ENCODE results near the gene VDAC2.
"Not testable (repeated sequence)": the region's sequence is repeated elsewhere in the genome, so short reads cannot be mapped to it uniquely, and the experiment has no call there.

Gene VDAC2, protein sequence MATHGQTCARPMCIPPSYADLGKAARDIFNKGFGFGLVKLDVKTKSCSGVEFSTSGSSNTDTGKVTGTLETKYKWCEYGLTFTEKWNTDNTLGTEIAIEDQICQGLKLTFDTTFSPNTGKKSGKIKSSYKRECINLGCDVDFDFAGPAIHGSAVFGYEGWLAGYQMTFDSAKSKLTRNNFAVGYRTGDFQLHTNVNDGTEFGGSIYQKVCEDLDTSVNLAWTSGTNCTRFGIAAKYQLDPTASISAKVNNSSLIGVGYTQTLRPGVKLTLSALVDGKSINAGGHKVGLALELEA

DNA sequence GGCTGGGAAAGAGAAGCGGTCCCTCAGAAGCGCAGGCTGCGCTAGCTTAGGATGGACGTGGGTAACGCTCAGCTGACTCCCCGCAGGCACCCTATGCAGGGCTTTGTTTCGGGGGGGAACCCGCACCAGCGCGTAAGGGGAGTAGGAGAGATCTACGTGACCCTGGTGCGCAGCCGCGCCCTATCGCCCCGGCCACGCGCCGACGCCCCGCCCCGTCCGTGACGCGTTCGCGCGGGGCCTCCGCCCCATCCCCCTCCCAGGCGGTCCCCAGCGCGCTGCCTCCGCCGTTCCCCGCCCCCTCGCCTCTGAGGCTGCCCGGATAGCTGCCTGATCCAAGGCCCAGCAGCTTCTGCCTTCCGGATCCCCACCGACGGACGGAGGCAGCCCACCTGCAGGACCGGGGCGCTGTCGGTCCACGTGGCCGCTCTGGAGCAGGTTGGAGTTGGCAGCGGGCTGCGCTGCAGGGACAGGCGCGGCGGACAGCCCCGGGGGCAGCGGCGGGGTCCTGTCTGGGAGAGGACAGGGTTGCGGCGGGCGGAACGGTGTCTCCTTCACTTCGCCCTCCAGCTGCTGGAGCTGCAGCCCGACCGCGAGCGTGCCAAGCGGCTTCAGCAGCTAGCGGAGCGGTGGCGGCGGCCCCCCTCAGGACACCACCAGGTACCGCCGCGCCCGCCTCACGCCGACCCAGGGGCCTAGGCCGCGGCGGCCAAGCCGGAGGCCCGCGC lies at the start of gene VDAC2:
VDAC2 (plus strand) TSS at position 515 of the 725 bp plus-strand sequence. CDS start 363 bp downstream, outside the sequence.
- DNase-seq: peak; percentile 92 to 93

DNA sequence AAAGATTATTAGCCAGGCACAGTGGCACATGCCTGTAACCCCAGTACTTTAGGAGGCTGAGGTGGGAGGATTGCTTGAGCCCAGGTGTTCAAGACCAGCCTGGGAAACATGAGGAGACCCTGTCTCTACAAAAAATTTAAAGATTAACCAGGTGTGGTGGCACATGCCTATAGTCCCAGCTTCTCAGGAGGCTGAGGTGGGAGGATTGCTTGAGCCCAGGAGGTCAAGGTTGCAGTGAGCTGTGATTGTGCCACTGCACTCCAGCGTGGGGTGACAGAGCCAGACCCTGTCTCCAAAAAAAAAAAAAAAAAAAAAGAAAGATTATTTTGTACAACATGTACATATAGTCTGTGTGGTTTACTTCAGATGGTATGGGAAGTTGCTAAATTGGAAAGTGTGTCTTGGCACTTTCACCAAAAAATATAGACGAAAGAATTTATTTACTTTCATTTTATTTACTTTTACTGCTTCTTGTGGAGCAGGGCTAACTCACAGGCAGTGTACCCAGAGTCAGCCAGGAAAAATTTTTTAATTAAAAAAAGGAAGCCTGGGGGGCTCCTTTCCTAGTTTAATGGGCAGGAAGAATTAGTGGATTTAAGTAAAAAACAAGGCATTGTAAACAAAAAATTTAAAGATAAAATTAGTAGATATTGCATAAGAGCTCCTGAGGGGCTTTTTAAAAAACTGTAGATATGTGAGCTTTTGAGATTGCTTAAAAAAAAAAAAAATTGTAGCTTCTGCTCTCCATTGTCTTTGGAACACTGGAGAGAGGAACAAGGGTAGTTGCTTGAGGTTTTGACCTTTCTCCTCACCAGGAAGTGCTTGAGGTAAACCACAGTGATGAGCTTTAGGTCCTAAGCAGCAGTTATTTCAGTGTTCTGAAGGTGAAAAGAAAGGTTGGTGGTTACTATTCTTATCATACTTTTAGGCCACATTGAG lies 44.6 kb upstream of the VDAC2 start:
- DNase-seq: no peak

DNA sequence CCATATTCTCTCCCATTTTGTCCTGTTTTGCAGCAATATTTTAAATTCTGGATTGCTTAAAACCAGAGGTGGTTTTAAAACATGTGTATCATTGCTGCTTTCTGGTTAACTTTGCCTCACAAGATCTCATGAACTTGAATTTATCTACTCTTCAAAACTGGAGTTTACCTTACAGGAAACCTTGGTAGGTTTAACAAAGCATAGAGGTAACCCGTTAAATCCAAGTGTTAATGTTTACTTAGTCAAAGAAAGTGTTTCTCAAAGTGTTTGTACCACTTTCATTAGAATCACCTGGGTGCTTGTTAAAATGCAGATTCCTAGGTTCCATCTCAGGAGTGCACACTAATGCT lies 44.0 kb upstream of the VDAC2 start:
- no peak for DNase-seq

DNA sequence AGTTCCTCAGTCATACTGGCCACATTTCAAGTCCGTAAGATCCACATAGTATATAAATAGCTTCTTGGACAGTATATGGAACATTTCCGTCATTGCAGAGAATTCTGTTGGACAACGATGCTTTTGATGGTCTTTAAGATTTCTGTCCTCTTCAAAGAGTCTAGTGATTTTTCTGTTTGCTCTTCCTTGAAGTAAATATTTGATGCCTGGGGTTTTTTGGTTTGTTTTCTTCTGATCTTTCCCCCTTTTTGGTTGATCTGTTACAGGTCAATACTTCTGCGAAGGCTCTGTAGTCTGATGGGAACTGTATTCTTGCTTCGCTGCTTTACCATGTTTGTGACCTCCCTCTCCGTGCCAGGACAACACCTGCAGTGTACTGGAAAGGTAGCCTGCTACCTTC lies 42.3 kb upstream of the VDAC2 start:
- no peak for DNase-seq

DNA sequence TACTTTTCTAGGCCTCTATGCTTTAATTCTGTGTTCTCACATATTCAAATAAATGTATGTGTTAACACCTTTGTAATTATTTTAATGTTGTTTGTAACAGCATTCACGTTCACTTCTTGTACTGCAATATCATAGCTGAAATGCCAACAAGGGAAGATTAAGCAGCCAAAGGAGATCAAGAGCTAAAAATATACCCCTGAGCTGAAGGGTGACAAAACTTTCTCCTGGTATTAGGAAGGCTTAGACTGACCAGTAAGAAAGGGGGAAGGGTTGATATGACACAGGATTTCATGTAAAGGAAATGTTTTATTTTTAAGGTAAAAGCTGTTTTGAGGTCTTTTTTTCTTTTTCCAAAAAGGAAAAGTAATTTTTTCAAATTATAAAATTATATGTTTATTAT lies 40.4 kb upstream of the VDAC2 start:
- DNase-seq: no peak

DNA sequence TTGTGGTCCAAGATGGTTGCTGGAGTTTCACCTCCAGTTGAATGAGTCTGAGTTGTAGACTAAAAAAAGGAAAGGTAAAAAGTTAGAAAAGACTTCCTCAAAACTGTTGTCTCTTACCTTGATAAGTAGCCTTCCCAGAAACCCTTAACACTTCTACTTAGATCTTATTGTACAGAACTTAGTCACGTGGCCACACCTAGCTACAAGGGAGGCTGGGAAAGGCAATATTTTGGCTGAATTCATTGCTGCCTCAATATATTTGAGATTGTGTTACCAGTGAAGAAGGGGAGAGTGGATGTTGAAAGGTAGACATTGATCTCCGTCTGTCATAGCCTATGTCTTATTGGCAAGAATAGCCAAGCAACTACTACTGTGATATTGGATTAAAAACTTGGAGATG lies 35.5 kb upstream of the VDAC2 start:
- DNase-seq: no peak

DNA sequence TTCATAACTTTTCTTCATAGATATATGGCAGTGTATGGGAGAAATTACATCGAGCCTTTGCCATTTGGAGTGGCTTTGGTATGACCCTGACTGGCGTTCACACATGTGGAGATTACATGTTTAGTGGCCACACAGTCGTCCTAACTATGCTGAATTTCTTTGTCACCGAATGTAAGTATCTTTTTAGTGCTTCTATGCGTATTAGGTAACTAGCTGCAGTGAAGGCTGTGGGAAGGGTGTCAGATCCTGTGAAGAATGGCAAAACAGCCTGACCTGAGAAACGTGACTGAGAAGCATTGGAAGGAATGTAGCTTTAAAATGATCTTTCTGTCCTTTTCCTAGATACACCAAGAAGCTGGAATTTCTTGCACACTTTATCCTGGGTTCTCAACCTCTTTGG lies 34.5 kb upstream of the VDAC2 start:
- DNase-seq: no peak

DNA sequence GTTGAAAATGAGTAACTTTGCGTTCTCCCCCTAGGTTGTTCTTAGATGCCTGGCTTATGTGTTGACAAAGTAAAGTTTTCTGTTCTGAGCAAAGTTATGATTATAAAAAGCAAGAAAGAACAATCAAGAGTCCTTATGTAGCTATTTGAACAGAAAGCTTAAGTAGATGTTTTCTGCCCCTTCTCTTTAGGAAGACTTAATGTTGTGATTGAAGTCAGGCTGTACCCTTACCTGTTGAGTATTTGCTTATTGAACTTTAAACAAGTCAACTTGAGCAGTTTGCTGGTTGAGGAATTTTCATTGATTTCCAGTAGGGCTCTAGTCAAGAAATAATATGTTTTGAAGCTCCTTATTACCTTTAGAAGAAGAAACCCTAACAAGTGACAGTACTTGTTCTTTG lies 33.9 kb upstream of the VDAC2 start:
- no peak for DNase-seq

DNA sequence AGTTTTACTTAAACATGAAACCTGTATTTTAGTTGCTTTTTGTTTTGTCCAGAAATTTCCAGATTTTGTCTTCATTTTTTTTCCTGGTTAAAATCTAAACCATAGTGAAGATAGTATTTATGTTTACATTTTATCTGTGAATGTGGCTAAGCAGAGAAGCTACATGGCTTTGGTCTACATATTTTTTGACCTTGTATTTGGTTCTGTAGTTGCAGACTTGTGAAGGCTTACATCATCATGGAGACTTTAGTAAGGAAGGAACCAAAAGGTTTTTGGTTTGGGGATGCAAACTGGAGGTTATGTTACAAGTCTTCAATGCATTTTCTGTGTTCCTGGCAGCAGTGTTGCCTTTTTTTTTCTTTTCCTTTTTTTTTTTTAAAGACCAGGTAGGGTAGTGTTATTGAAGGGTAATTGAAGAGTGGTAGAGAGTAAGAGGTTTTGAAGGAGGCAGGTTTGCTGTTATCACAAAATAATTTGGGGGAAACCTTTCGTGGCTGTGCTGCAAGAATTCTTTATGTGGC lies 30.9 kb upstream of the VDAC2 start:
- no peak for DNase-seq

DNA sequence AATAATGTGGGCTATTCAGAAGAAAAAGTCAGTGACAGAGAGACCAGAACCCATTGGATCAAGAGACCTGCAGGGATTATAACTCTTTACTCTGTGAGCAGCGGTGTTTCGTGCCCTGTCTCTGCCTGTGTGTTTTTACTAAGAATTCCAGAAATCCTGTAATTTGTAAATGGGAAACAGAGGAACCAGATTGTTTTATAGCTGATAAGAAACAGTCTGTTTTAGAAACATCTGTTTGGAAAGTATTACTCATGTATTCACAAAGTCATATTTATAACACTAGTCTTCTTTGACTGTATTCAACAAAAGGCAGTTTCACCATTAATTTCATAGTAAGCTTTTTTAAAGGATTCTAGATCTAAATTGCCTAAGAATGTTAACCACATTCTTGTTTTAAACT lies 30.0 kb upstream of the VDAC2 start:
- DNase-seq: no peak

DNA sequence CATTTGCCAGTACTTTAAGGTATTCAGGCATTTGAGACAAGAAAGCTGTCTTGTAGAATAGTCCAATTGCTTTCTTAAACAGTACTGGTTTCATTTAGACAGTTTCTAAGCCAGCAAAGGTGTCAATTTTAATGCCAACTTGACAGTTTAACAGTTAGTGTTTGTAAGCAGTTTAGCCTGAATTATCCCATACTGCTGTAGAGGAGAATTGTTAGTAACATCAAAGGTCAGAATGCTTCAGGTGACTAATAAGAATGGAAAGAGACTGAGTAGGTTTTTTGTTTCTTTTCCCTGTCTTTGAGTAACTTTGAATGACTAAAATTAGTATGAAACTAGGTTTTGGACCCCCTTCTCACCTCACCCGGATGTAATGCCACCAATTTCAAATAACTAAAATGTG lies 29.5 kb upstream of the VDAC2 start:
- no peak for DNase-seq

DNA sequence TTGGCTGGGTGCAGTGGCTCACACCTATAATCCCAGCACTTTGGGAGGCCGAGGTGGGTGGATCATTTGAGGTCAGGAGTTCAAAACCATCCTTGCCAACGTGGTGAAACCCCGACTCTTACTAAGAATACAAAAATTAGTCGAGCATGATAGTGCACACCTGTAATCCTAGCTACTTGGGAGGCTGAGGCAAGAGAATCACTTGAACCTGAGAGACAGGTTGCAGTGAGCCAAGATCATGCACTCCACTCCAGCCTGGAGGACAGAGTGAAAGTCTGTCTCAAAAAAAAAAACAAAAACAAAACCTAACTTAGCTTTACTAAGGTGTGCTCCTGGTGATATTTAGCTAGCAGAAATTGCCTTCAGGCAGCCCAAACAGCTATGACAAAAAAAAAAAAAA lies 24.3 kb upstream of the VDAC2 start:
- no peak for DNase-seq

DNA sequence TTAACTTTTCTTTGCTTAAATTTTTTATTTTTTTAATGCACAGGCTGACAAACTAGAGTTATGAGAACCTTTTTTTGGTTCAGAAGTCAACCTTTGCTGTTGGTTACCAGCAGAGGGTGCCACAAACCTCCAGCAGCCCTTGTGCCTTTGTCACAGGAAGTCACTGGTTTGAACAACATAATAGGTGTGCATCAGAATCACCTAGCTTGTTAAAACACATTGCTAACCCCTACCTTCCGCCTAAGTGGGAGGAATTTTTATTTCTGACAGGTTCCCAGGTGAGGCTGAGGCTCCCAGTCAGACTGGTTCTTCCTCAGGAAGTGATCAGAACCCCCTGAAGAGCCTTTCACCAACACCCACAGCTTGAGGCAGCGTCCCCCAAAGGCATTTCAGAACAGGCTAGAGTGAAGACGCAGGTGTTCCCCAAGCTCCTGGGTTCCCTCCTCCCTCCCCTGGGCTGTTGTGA lies 22.6 kb upstream of the VDAC2 start:
- DNase-seq: peak; percentile 57 to 67

DNA sequence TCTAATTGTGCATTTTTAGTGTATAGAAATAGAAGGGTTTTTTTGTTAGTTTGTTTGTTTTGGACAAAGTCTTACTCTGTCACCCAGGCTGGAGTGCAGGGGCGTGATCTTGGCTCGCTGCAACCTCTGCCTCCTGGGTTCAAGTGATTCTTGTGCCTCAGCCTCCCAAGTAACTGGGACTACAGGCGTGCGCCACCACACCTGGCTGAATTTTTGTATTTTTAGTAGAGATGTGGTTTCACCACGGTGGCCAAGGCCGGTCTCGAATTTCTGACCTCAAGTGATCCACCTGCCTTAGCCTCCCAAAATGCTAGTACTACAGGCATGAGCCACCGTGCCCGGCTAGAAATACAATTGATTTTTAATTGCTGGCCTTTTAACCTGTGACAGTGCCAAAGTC lies 22.1 kb upstream of the VDAC2 start:
- not testable (repeated sequence) for DNase-seq

DNA sequence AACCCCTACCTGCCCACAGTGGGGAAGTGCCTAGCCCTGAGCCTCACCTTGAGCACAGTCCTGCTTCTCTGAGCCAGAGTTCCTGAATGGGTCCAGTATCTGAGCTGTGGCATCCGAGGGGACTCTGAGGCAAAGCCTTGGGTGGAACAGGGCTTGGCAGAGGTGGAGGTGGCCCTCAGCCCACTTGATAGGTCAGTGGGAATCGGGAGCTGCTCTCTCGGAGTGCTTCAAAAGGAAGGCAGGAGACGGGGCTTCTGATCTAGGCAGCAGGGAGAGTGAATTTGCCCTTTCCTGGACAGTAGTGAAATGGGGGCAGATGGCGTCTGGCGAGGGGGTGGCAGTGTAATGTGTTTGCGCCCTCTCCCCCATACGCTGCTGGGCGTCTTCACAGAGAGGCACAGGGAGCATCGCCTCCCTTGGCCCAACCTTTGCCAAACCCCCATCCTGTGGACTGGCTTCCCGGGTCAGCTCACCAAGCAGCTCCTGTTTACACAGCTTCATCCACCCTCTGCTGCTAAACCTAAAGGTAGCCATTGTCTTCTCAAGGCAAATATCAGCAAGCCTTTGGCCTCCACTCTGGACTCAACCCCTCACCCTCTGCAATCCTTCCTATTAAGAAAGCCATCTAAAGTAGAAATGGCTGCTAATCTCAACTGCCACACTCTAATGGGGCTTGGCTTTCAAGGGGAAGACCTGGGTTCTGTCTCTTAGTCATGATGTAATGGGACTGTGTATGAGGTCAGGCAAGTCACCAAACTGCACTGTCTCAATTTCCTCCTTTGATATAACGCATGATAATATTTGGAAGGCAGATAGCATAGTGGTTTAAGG lies 21.1 kb upstream of the VDAC2 start:
- no peak for DNase-seq

DNA sequence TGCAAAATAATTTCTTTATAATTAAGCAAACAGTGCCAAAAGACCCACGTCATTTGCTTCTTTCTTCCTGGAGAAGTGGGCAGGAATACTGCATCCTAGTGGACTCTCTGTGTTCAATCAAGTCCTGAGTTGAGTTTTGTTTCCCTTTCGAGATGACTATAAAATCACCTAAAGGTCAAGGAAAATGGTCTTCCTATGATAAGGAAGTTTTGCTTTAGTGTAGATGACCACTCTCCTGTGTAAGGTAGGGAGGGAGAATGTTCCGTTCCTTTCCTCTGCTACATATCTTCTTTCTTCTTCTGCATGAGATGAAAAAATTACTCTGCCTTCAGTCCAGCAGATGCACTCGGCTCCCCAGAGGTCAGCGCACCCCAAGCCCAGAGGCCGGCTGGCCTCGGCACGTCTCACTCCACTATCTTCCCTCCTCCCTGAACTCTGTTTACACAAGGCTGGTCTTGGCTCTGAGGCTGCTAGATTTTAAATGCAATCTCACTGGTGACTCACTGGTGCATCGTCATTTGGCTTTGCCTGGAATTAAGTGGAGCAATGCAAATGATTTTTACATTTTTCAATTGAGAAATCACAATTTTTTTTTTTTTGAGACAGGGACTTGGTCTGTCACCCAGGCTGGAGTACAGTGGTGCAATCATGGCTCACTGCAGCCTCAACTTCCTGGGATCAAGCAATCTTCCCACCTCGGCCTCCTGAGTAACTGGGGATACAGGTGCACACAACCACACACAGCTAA lies 18.6 kb upstream of the VDAC2 start:
- DNase-seq: no peak

DNA sequence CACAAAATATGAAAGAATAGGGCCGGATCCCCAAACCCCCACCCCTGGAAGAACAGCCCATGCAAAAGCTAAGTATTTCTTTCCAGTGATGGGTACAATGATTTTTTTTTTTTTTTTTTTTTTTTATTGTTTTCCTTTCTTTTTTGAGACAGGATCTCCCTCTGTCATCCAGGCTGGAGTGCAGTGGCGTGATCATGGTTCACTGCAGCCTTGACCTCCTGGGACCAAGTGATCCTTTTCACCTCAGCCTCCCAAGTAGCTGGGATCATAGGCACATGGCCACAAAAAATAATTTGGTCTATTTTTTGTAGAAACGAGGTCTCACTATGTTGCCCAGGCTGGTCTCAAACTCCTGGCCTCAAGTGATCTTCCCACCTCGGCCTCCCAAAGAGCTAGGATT lies 16.0 kb upstream of the VDAC2 start:
- not testable (repeated sequence) for DNase-seq

DNA sequence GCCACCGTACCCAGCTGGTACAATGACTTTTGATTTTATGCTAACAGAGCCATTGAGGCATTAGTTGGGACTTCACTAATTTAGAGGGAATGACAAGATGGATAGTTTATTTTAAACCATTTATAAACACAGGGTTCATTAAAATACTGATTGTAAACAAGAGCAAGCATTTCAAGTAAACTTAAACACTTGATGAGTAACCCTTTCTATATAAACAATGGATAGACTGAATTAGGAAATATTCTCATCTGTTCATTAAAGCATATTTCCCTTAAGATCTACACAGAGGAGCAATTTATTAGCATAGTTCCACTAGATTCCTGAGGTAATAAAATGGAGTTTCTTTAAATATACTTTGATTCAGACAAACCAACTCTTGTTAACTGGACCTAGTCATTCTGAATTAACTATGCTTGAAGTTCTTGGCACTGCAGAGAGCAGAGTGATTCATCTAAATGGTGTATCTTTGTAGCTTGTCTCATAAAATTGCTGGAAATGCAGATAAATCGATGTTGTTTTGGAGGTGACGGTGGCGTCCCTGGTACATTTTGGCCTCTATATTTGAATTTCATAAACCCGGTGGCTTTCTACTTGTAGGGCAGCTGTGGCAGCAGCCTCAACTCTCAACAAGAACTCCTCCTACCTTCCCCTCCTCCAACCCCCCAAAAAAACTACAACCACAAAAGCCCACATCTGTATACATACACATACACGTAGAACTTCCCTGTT lies 15.4 kb upstream of the VDAC2 start:
- no peak for DNase-seq

DNA sequence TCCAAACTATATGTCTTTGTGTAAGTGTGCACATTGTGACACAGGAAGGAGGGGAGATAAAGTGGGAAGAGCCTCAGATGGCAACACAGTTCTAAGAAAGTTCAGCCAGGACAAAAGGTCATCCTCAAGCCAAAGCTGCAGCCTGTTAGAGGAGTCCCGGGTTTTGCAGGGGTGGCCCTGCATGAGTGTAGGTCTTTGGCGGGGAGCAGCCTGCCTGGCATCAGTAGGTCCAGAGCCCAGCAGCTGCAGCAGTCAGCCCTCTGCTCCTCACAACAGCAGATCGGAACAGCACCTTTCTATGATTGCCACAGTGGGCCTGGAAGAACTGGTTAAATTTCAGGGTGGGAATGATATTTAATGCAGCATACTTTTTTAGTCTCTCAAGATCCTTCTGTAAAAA lies 13.5 kb upstream of the VDAC2 start:
- no peak for DNase-seq

DNA sequence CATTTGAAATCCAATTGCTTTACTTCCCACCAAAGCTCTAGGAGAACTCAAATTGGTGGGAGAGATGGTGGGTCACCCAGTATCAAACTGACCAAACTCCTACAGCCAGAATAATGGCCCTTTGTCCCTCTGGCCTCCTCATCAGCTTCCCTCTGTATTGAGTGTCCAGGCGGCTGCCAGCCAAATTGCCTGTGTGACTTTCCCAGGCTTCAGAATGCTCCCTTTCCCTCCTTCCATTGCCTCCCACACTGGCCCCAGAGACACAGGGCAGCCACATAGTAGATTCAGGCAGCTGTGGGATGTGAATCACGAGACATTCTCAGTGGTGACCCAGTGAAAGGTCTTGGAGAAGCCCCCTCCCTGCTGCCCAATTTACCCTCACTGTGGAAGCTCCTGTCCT lies 12.7 kb upstream of the VDAC2 start:
- DNase-seq: no peak

DNA sequence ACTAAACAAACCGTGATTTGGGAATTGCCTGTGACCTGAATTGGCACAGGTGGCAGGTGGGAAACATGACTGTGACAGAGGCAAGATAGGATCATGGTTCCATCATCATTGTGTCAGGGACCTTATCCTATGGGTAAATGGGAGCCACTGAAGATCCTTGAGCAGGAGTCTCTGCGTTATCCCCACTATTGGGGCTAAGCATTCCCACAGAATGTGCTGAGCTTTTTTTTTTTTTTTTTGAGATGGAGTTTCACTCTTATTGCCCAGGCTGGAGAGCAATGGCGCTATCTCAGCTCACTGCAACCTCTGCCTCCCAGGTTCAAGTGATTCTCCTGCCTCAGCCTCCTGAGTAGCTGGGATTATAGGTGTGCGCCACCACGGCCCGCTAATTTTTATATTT lies 10.6 kb upstream of the VDAC2 start:
- not testable (repeated sequence) for DNase-seq
